K562 (cell line): ENCODE results near the gene SYTL2.

ENCODE experiments used
- SRSF1 ChIP-seq: fragments of 200-400 bp; formaldehyde crosslinking; IDR thresholded peaks from 2 replicates; pipeline ENCODE4 v1.6.1; 2017; ENCODE audit warnings: mild to moderate bottlenecking, low read depth, low read length, moderate library complexity
- ZNF165 ChIP-seq: fragments of 250-450 bp; sonication (Bioruptor Pico); IDR thresholded peaks from 2 replicates; pipeline ENCODE4 v1.4.0; 2020; ENCODE audit warnings: borderline replicate concordance

DNA sequence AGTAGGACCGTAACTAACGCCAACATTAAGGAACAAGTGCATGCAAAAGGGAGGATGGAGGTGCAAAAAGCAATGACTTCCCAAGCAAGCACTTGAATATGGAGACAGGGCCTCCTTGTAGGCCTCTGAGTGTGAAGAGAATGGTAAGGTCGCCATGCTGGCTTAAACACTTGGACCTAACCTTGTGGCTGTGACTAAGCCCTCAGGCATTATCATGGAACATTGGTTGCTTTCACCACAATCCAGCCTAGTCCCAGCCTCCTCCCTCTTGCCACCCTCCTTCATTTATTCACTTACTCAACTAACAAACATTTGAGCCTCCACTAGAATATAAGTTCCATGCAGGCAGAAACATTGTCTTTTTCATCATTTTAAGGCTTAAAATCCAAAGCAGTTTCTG is 11.9 kb upstream of the SYTL2 start:
- TF ChIP-seq ZNF165 (CRISPR knock-in tag) (no peak), SRSF1 (no peak)
